Progenitor cell of endocrine pancreas (in vitro differentiated cells): ENCODE results near the gene OR8B2. TPM values are rescaled to one million over a fixed set of nuclear protein-coding genes. Genes with fewer than 3 reads are reported as not detected.
A peak's percentile ranks its signal among the peaks of the same experiment; 100 is the strongest.
"Not testable (repeated sequence)": the region's sequence is repeated elsewhere in the genome, so short reads cannot be mapped to it uniquely, and the experiment has no call there.

Experiments used
- DNase-seq: peaks from one replicate; pipeline ENCODE4 v3.0.0; 2021; ENCODE audit warnings: low spot score; ENCODE audit not compliant: unreplicated experiment
- H3K27ac Mint-ChIP-seq: 2 replicates; pipeline ENCODE4 v1.8.0; 2021; ENCODE audit warnings: mild to moderate bottlenecking, moderate library complexity, mixed read lengths
- H3K27me3 Mint-ChIP-seq: 2 replicates; pipeline ENCODE4 v1.8.0; 2021; ENCODE audit warnings: mixed read lengths
- H3K36me3 Mint-ChIP-seq: 2 replicates; pipeline ENCODE4 v1.8.0; 2022; ENCODE audit warnings: mixed read lengths; ENCODE audit not compliant: insufficient read depth
- H3K4me1 Mint-ChIP-seq: 2 replicates; pipeline ENCODE4 v1.8.0; 2021; ENCODE audit warnings: low read depth, mixed read lengths
- H3K4me3 Mint-ChIP-seq: 2 replicates; pipeline ENCODE4 v1.8.0; 2021; ENCODE audit warnings: low read depth, mild to moderate bottlenecking, moderate library complexity, mixed read lengths
- H3K9me3 Mint-ChIP-seq: 2 replicates; pipeline ENCODE4 v1.8.0; 2021; ENCODE audit warnings: low read depth, mixed read lengths
- CTCF ChIP-seq: fragments of 200-600 bp; sonication (generic); IDR thresholded peaks from one replicate; pipeline ENCODE4 v1.5.0; 2021; ENCODE audit warnings: antibody characterized with exemption, mild to moderate bottlenecking; ENCODE audit not compliant: unreplicated experiment
- total RNA-seq: library from RNA; stranded (reverse); gene quantifications from 2 replicates; pipeline ENCODE4 v1.2.1, GENCODE V29; 2021

OR8B2 gene
- total RNA-seq, 1 donor from 2014 or later, result not detected

GRCh38 chr11:124409906-124410305 lies 25.6 kb upstream of the OR8B2 start:
- Mint-ChIP-seq H3K27ac (no peak overlapping the region), H3K36me3 (no peaks in the 10 kb centered on the region), H3K4me3 (no peak overlapping the region), H3K27me3 (peaks cover 21% of the 10 kb centered on the region), H3K9me3 (no peaks in the 10 kb centered on the region), H3K4me1 (no peaks in the 10 kb centered on the region)
- no peak for TF ChIP-seq CTCF
- no peak for DNase-seq

GRCh38 chr11:124405581-124405980 lies 21.3 kb upstream of the OR8B2 start:
- peaks cover 13% of the 10 kb centered on the region for H3K27me3 Mint-ChIP-seq
- peaks cover 2% of the 10 kb centered on the region for H3K9me3 Mint-ChIP-seq
- DNase-seq, result no peak
- TF ChIP-seq CTCF, result no peak
- H3K4me3 Mint-ChIP-seq, result no peak overlapping the region
- H3K4me1 Mint-ChIP-seq, result no peaks in the 10 kb centered on the region
- peaks cover 2% of the 10 kb centered on the region for H3K36me3 Mint-ChIP-seq
- no peak overlapping the region for H3K27ac Mint-ChIP-seq

GRCh38 chr11:124403186-124403585 lies 18.9 kb upstream of the OR8B2 start:
- H3K36me3 Mint-ChIP-seq, H3K27me3 Mint-ChIP-seq, H3K27ac Mint-ChIP-seq, H3K9me3 Mint-ChIP-seq, H3K4me1 Mint-ChIP-seq, H3K4me3 Mint-ChIP-seq, DNase-seq: not testable (repeated sequence)

- no peak overlapping the region for H3K4me3 Mint-ChIP-seq
- peak; percentile 21 for DNase-seq
- H3K4me1 Mint-ChIP-seq, result no peaks in the 10 kb centered on the region
- H3K27ac Mint-ChIP-seq, result no peak overlapping the region
- no peaks in the 10 kb centered on the region for H3K27me3 Mint-ChIP-seq
- peaks cover 2% of the 10 kb centered on the region for H3K36me3 Mint-ChIP-seq
- TF ChIP-seq CTCF, result peak; percentile 72
- H3K9me3 Mint-ChIP-seq, result peaks cover 2% of the 10 kb centered on the region
These were observed 18.1 kb upstream of the OR8B2 start for GRCh38 chr11:124402326-124402922.

- Mint-ChIP-seq H3K27ac (no peak within 1 kb of the TSS), H3K36me3 (peaks cover 2% of the 10 kb centered on the region), H3K4me3 (no peak within 1 kb of the TSS), H3K27me3 (no peaks in the 10 kb centered on the region), H3K4me1 (no peaks in the 10 kb centered on the region), H3K9me3 (peaks cover 2% of the 10 kb centered on the region)
- DNase-seq, result no peak
- TF ChIP-seq CTCF, result no peak
These were observed 14.6 kb upstream of the OR8B2 start, which contains the start of gene OR8B3 for GRCh38 chr11:124398924-124399323. TSS of gene OR8B3 (minus strand) at chr11:124399024. CDS start at chr11:124397351, 1,673 bp downstream.

- not testable (repeated sequence) for H3K36me3 Mint-ChIP-seq, H3K9me3 Mint-ChIP-seq, H3K27ac Mint-ChIP-seq, H3K4me3 Mint-ChIP-seq, DNase-seq, H3K4me1 Mint-ChIP-seq, H3K27me3 Mint-ChIP-seq
These were observed 12.5 kb upstream of the OR8B2 start for GRCh38 chr11:124396847-124397246.
